ENCODE results near the gene POU3F2. TPM values are rescaled to one million over a fixed set of nuclear protein-coding genes. Genes with fewer than 3 reads are reported as not detected.

POU3F2 gene
- total RNA-seq, 4 donors from 2014 or later, result 0.08 TPM; not detected in 3

- H3K27me3 ChIP-seq, result peaks cover 69% of the 10 kb centered on the region
- no CpG with 5 or more reads among the region's 51 CpGs for WGBS, 2 donors (ENCODE audit: low coverage in 1 of 2)
- peak overlapping the region in 1 of 2 donors; percentile 15 for H3K4me3 ChIP-seq
Measured at GRCh38 chr6:98847779-98848538, 13.6 kb downstream of the POU3F2 start.

GRCh38 chr6:98848539-98849242, 14.3 kb downstream of the POU3F2 start:
- H3K9me3 ChIP-seq, result no peaks in the 10 kb centered on the region
- peak overlapping the region in 1 of 2 donors; percentile 15 for H3K4me3 ChIP-seq
- 59 to 71% methylated on average over 4 to 11 of the region's 18 CpGs for WGBS, 2 donors (ENCODE audit: low coverage in 1 of 2)
- no peaks in the 10 kb centered on the region for H3K36me3 ChIP-seq
- no peak overlapping the region for H3K27ac ChIP-seq
- peaks cover 0 to 35% (median 20%) of the 10 kb centered on the region in 3 donors for H3K4me1 ChIP-seq
- ATAC-seq, result peak; percentile 6
- TF ChIP-seq EP300 (IDR thresholded peaks at IDR 0.05), result no peak
- no peak for TF ChIP-seq CTCF (IDR thresholded peaks at IDR 0.05)
- no peak for TF ChIP-seq POLR2A (IDR thresholded peaks at IDR 0.05)
- no peak for TF ChIP-seq POLR2AphosphoS5 (IDR thresholded peaks at IDR 0.05)
- H3K27me3 ChIP-seq, result peaks cover 61% of the 10 kb centered on the region

More at GRCh38 chr6:98847779-98848538, 13.6 kb downstream of the POU3F2 start:
- H3K4me1 ChIP-seq, result peaks cover 0 to 42% (median 20%) of the 10 kb centered on the region in 3 donors
- H3K36me3 ChIP-seq, result no peaks in the 10 kb centered on the region
- no peak overlapping the region for H3K27ac ChIP-seq
- no peak for TF ChIP-seq EP300 (IDR thresholded peaks at IDR 0.05)
- no peak for TF ChIP-seq POLR2A (IDR thresholded peaks at IDR 0.05)
- TF ChIP-seq CTCF (IDR thresholded peaks at IDR 0.05), result no peak
- TF ChIP-seq POLR2AphosphoS5 (IDR thresholded peaks at IDR 0.05), result no peak
- ATAC-seq, result peak; percentile 28
- H3K9me3 ChIP-seq, result no peaks in the 10 kb centered on the region

- Histone ChIP-seq H3K27me3 (no peaks in the 10 kb centered on the region), H3K4me3 (no peak overlapping the region), H3K36me3 (peaks cover 0 to 16% of the 10 kb centered on the region in 2 donors), H3K4me1 (no peaks in the 10 kb centered on the region), H3K27ac (no peak overlapping the region), H3K9me3 (no peaks in the 10 kb centered on the region)
- TF ChIP-seq POLR2A (IDR thresholded peaks at IDR 0.05) (no peak), CTCF (IDR thresholded peaks at IDR 0.05) (no peak), EP300 (IDR thresholded peaks at IDR 0.05) (no peak), POLR2AphosphoS5 (IDR thresholded peaks at IDR 0.05) (no peak)
- ATAC-seq, result no peak
- 93 to 100% methylated on average over 2 to 5 of the region's 6 CpGs for WGBS, 2 donors (ENCODE audit: low coverage in 1 of 2)
Measured at GRCh38 chr6:98864497-98864896, 30.1 kb downstream of the POU3F2 start.

- Histone ChIP-seq H3K27ac (no peak overlapping the region), H3K9me3 (no peaks in the 10 kb centered on the region), H3K4me1 (no peaks in the 10 kb centered on the region), H3K27me3 (no peaks in the 10 kb centered on the region), H3K36me3 (peaks cover 0 to 34% of the 10 kb centered on the region in 2 donors), H3K4me3 (no peak overlapping the region)
- no peak for TF ChIP-seq POLR2AphosphoS5 (IDR thresholded peaks at IDR 0.05)
- no peak for TF ChIP-seq POLR2A (IDR thresholded peaks at IDR 0.05)
- TF ChIP-seq CTCF (IDR thresholded peaks at IDR 0.05), result no peak
- TF ChIP-seq EP300 (IDR thresholded peaks at IDR 0.05), result no peak
- ATAC-seq, result no peak
- WGBS, 2 donors (ENCODE audit: low coverage in 1 of 2), result 64 to 72% methylated on average over 3 of the region's 3 CpGs
Measured at GRCh38 chr6:98871057-98871456, 36.7 kb downstream of the POU3F2 start.
